HEK293 (cell line): Measurements from ENCODE around the gene EHD2.

ENCODE experiments used
- CTCF ChIA-PET: fragments of 350-600 bp; formaldehyde crosslinking; extraction: SDS; loops from one replicate; lab custom pipeline; 2021; ENCODE audit warnings: antibody characterized with exemption; lab: Yijun Ruan, JAX
- POLR2A ChIA-PET: fragments of 300-600 bp; formaldehyde crosslinking; extraction: SDS; loops from one replicate; lab custom pipeline; 2020; ENCODE audit warnings: antibody characterized with exemption, inconsistent platforms; lab: Yijun Ruan, JAX
- H3K27ac ChIP-seq: fragments of 200-500 bp; sonication (Bioruptor generic); 2 replicates; pipeline ENCODE4 v1.5.1; 2014; ENCODE audit warnings: low read depth, low read length, control low read depth, inconsistent platforms; ENCODE audit errors: extremely low read depth
- H3K36me3 ChIP-seq, 2 experiments: fragments of 200-500 bp in 1 of 2; sonication (Bioruptor generic) in 1 of 2; 1 replicate in 1 of 2; 2 replicates in 1 of 2; pipeline ENCODE4 v1.5.1; 2014 to 2017; ENCODE audit warnings: inconsistent platforms in 2 of 2, low read length in 2 of 2; ENCODE audit not compliant: control insufficient read depth in 2 of 2, insufficient read depth in 1 of 2
- H3K4me1 ChIP-seq: fragments of 200-500 bp; sonication (Bioruptor generic); 2 replicates; pipeline ENCODE4 v1.5.1; 2014; ENCODE audit warnings: mild to moderate bottlenecking, low read length, inconsistent platforms; ENCODE audit not compliant: control insufficient read depth, insufficient read depth
- H3K4me3 ChIP-seq: 2 replicates; pipeline ENCODE4 v1.5.1; 2011; ENCODE audit warnings: low read depth, mild to moderate bottlenecking, control low read depth, low read length, moderate library complexity
- H3K9me3 ChIP-seq: fragments of 200-500 bp; sonication (Bioruptor generic); 2 replicates; pipeline ENCODE4 v1.5.1; 2014; ENCODE audit warnings: low read depth, low read length, inconsistent platforms; ENCODE audit not compliant: control insufficient read depth, insufficient read depth
- BCL6B ChIP-seq: fragments of 450-650 bp; formaldehyde crosslinking; IDR thresholded peaks from 2 replicates; pipeline ENCODE4 v1.5.1; 2017; ENCODE audit warnings: missing biosample characterization, missing genetic modification characterization
- GFI1B ChIP-seq: fragments of 450-650 bp; formaldehyde crosslinking; IDR thresholded peaks from 2 replicates; pipeline ENCODE4 v1.5.1; 2016; ENCODE audit warnings: missing biosample characterization, missing genetic modification characterization
- KLF16 ChIP-seq: fragments of 450-650 bp; formaldehyde crosslinking; IDR thresholded peaks from 2 replicates; pipeline ENCODE4 v1.5.1; 2017; ENCODE audit warnings: missing biosample characterization, missing genetic modification characterization
- KLF9 ChIP-seq: fragments of 450-650 bp; formaldehyde crosslinking; IDR thresholded peaks from 2 replicates; pipeline ENCODE4 v1.5.1; 2016; ENCODE audit warnings: missing biosample characterization, missing genetic modification characterization, low read depth
- REPIN1 ChIP-seq: fragments of 450-650 bp; formaldehyde crosslinking; IDR thresholded peaks from 2 replicates; pipeline ENCODE4 v1.5.1; 2017; ENCODE audit warnings: missing biosample characterization, missing genetic modification characterization, low read depth
- SCRT2 ChIP-seq: fragments of 450-650 bp; formaldehyde crosslinking; IDR thresholded peaks from 2 replicates; pipeline ENCODE4 v1.5.1; 2016; ENCODE audit warnings: missing biosample characterization, missing genetic modification characterization
- SP2 ChIP-seq: fragments of 450-650 bp; formaldehyde crosslinking; IDR thresholded peaks from 2 replicates; pipeline ENCODE4 v1.5.1; 2016; ENCODE audit warnings: missing biosample characterization, missing genetic modification characterization
- ZBTB11 ChIP-seq: fragments of 450-650 bp; formaldehyde crosslinking; conservative IDR thresholded peaks from 2 replicates; pipeline ENCODE4 v1.5.1; 2016; ENCODE audit warnings: low read depth, missing biosample characterization, missing genetic modification characterization
- ZFP37 ChIP-seq: fragments of 450-650 bp; formaldehyde crosslinking; IDR thresholded peaks from 2 replicates; pipeline ENCODE4 v1.5.1; 2016; ENCODE audit warnings: missing biosample characterization, missing genetic modification characterization
- ZNF140 ChIP-seq: fragments of 450-650 bp; formaldehyde crosslinking; IDR thresholded peaks from 2 replicates; pipeline ENCODE4 v1.5.1; 2016; ENCODE audit warnings: missing biosample characterization, missing genetic modification characterization
- ZNF266 ChIP-seq: fragments of 450-650 bp; formaldehyde crosslinking; IDR thresholded peaks from 2 replicates; pipeline ENCODE4 v1.5.1; 2016; ENCODE audit warnings: missing biosample characterization, missing genetic modification characterization, low read depth
- ZNF558 ChIP-seq: fragments of 450-650 bp; formaldehyde crosslinking; IDR thresholded peaks from 2 replicates; pipeline ENCODE4 v1.5.1; 2016; ENCODE audit warnings: missing biosample characterization, missing genetic modification characterization
- ZNF621 ChIP-seq: fragments of 450-650 bp; formaldehyde crosslinking; IDR thresholded peaks from 2 replicates; pipeline ENCODE4 v1.5.1; 2017; ENCODE audit warnings: missing biosample characterization, missing genetic modification characterization
- ZNF704 ChIP-seq: fragments of 450-650 bp; formaldehyde crosslinking; IDR thresholded peaks from 2 replicates; pipeline ENCODE4 v1.5.1; 2016; ENCODE audit warnings: missing biosample characterization, missing genetic modification characterization
- ZSCAN23 ChIP-seq: fragments of 450-650 bp; formaldehyde crosslinking; IDR thresholded peaks from 2 replicates; pipeline ENCODE4 v1.5.1; 2016; ENCODE audit warnings: missing biosample characterization, missing genetic modification characterization
- ZSCAN30 ChIP-seq: fragments of 450-650 bp; IDR thresholded peaks from 2 replicates; pipeline ENCODE4 v1.5.1; 2018; ENCODE audit warnings: missing biosample characterization, mild to moderate bottlenecking, missing genetic modification characterization, moderate library complexity

EHD2 gene

GRCh38 chr19:47679922-47680857, 33.0 kb upstream of the EHD2 start (continued):
- no peak for TF ChIP-seq ZBTB11

GRCh38 chr19:47680858-47681332, 32.3 kb upstream of the EHD2 start:
- no peaks in the 10 kb centered on the region for H3K9me3 ChIP-seq
- POLR2A ChIA-PET = no interaction called here
- no peak overlapping the region for H3K4me3 ChIP-seq
- no peaks in the 10 kb centered on the region for H3K4me1 ChIP-seq
- TF ChIP-seq ZNF266 (tag by site-specific recombination) = no peak
- TF ChIP-seq ZNF704 (tag by site-specific recombination) = no peak
- TF ChIP-seq KLF16 (tag by site-specific recombination) = no peak
- no peak for TF ChIP-seq ZSCAN23 (tag by site-specific recombination)
- no peak for TF ChIP-seq REPIN1 (tag by site-specific recombination)
- no peak for TF ChIP-seq ZFP37 (tag by site-specific recombination)
- no peak for TF ChIP-seq ZNF558
- no peak for TF ChIP-seq KLF9
- no peak for TF ChIP-seq ZNF140 (tag by site-specific recombination)
- TF ChIP-seq SCRT2 (tag by site-specific recombination) = no peak
- CTCF ChIA-PET = no interaction called here
- H3K27ac ChIP-seq = no peak overlapping the region
- peaks cover 13 to 47% of the 10 kb centered on the region in 2 experiments; a peak in 2 of 3 replicates for H3K36me3 ChIP-seq

GRCh38 chr19:47681388-47681787, 31.8 kb upstream of the EHD2 start:
- Histone ChIP-seq H3K9me3 (no peaks in the 10 kb centered on the region), H3K4me1 (no peaks in the 10 kb centered on the region), H3K36me3 (peaks cover 14 to 44% of the 10 kb centered on the region in 2 experiments; a peak in 2 of 3 replicates), H3K4me3 (no peak overlapping the region), H3K27ac (no peak overlapping the region)
- TF ChIP-seq BCL6B (tag by site-specific recombination) = no peak
- TF ChIP-seq ZSCAN30 (tag by site-specific recombination) = no peak
- no peak for TF ChIP-seq ZNF621
- 0 out of 2 replicates have a peak, but pooled peaks have one; percentile 6 for TF ChIP-seq SP2
- no peak for TF ChIP-seq GFI1B (tag by site-specific recombination)
- ChIA-PET CTCF (interaction anchor here (0.6 kb wide), 1 partner anchor 479 kb away, joined by 3 read pairs; no protein-coding TSS in a partner anchor), POLR2A (no interaction called here)
